Testis (tissue), 3 donors: ENCODE data around the gene KIF26B. TPM values are rescaled to one million over a fixed set of nuclear protein-coding genes. Genes with fewer than 3 reads are reported as not detected.

Experiments used
- DNase-seq: peaks from one replicate; pipeline ENCODE4 v3.0.0-alpha.2; 2019
- H3K27ac ChIP-seq, 2 donors: fragments of 200-600 bp; sonication (generic); one replicate each; pipeline ENCODE4 v1.5.1; 2019
- H3K27me3 ChIP-seq: fragments of 200-600 bp; sonication (generic); one replicate; pipeline ENCODE4 v1.5.1; 2019
- H3K36me3 ChIP-seq: fragments of 200-600 bp; sonication (generic); one replicate; pipeline ENCODE4 v1.5.1; 2017; ENCODE audit warnings: low read depth; ENCODE audit errors: missing control alignments
- H3K4me1 ChIP-seq: fragments of 200-600 bp; sonication (generic); one replicate; pipeline ENCODE4 v1.5.1; 2019
- H3K4me3 ChIP-seq, 2 donors: fragments of 200-600 bp; sonication (generic); one replicate each; pipeline ENCODE4 v1.5.1; 2017 to 2019
- H3K9me3 ChIP-seq: fragments of 200-600 bp; sonication (generic); one replicate; pipeline ENCODE4 v1.5.1; 2017
- POLR2A ChIP-seq: fragments of 450-650 bp; IDR thresholded peaks from one replicate; pipeline ENCODE4 v1.6.1; 2017; ENCODE audit warnings: antibody characterized with exemption, mild to moderate bottlenecking, moderate library complexity
- WGBS, 2 donors: methylation state at CpG; one replicate each; pipeline ENCODE4 v1.1.5; 2018; 5-methylcytosine and 5-hydroxymethylcytosine counted together
- intact Hi-C: fragments of 100-400 bp; cut with DNase I; formaldehyde crosslinking; loops from one replicate; pipeline ENCODE4 v1.15.1; 2023; ENCODE audit warnings: low total_unique reads
- polyA plus RNA-seq: library from polyadenylated mRNA; stranded (reverse); fragments of 350-450 nt; fragmentation: Illumina TruSeq; extraction: RNeasy Lipid Tissue Mini Kit (QIAGEN cat#74804); gene quantifications from one replicate; pipeline ENCODE4 v1.2.3, GENCODE V29; 2014; ENCODE audit warnings: low read depth, low replicate concordance; ENCODE audit not compliant: insufficient read depth
- total RNA-seq, 2 donors: library from RNA; depleted of rRNA; stranded (reverse); fragments of >200 nt; gene quantifications; one replicate each; pipeline ENCODE4 v1.2.3, GENCODE V29; 2016
- TF ChIP-seq, protein P1 (sequence below), 3 experiments: fragments of 450-650 bp in 2 of 3; fragments of 200-600 bp in 1 of 3; sonication (generic) in 1 of 3; IDR thresholded peaks; one replicate each; pipeline ENCODE4 v1.5.1; 2016 to 2019; ENCODE audit warnings: antibody characterized with exemption in 3 of 3, mild to moderate bottlenecking in 2 of 3, moderate library complexity in 1 of 3

KIF26B gene
- total and polyA plus RNA-seq, 3 donors from 2014 or later = 3.0 to 4.8 (median 3.1) TPM

DNA sequence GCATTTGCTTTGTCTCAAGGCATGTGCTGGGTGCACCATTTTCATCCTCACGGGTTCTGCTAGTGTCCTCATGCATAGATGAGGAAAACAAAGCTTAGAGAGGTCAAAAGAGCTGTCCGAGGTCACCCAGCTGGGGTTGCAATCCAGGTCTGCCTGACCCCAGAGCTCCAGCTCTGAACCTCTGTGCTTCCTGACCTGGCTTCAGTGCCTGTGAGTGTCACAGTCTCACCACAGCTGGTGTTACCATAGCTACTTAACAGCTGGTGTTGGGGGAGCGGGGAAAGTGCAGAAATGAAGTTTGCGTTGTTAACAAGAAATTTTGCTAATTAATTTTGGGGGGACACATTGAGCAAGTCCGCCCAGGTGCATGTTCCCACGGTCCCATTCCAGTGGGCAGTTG lies 328.5 kb downstream of the KIF26B start:
- Histone ChIP-seq H3K27me3 (no peaks in the 10 kb centered on the region), H3K36me3 (no peaks in the 10 kb centered on the region), H3K4me3 (no peak overlapping the region), H3K4me1 (no peaks in the 10 kb centered on the region), H3K27ac (no peak overlapping the region), H3K9me3 (no peaks in the 10 kb centered on the region)
- TF ChIP-seq POLR2A = no peak
- TF ChIP-seq, protein P1, sequence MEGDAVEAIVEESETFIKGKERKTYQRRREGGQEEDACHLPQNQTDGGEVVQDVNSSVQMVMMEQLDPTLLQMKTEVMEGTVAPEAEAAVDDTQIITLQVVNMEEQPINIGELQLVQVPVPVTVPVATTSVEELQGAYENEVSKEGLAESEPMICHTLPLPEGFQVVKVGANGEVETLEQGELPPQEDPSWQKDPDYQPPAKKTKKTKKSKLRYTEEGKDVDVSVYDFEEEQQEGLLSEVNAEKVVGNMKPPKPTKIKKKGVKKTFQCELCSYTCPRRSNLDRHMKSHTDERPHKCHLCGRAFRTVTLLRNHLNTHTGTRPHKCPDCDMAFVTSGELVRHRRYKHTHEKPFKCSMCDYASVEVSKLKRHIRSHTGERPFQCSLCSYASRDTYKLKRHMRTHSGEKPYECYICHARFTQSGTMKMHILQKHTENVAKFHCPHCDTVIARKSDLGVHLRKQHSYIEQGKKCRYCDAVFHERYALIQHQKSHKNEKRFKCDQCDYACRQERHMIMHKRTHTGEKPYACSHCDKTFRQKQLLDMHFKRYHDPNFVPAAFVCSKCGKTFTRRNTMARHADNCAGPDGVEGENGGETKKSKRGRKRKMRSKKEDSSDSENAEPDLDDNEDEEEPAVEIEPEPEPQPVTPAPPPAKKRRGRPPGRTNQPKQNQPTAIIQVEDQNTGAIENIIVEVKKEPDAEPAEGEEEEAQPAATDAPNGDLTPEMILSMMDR (IDR thresholded peaks at IDR 0.05) = no peak
- DNase-seq = no peak
- intact Hi-C loops = no loop called here
- WGBS, 2 donors = 77 to 89% methylated on average over 6 of the region's 6 CpGs

DNA sequence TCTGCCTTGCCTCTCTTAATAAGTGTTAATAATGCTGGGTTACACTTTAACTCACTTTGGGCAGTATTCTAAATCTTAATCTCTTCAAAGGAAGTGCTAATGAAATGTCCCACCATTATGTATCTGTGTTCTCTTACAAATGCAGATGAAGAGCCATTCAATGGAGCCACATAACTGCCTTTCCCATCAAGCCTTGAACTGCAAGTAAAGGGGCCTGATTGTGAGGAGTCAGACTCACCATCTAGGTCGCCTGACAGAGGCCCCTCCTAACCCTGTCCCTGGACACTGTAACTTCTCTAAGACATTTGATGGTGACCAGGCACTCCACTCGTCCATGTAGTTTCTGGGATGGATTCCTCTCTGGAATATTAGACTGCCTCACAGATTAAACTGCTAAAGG lies 329.4 kb downstream of the KIF26B start:
- H3K4me1 ChIP-seq = no peaks in the 10 kb centered on the region
- no peaks in the 10 kb centered on the region for H3K9me3 ChIP-seq
- no peak for DNase-seq
- intact Hi-C loops = no loop called here
- H3K4me3 ChIP-seq = no peak overlapping the region
- TF ChIP-seq POLR2A = no peak
- TF ChIP-seq, protein P1 (IDR thresholded peaks at IDR 0.05) = no peak
- H3K36me3 ChIP-seq = no peaks in the 10 kb centered on the region
- H3K27me3 ChIP-seq = no peaks in the 10 kb centered on the region
- 41 to 67% methylated on average over 2 of the region's 2 CpGs for WGBS, 2 donors
- no peak overlapping the region for H3K27ac ChIP-seq

DNA sequence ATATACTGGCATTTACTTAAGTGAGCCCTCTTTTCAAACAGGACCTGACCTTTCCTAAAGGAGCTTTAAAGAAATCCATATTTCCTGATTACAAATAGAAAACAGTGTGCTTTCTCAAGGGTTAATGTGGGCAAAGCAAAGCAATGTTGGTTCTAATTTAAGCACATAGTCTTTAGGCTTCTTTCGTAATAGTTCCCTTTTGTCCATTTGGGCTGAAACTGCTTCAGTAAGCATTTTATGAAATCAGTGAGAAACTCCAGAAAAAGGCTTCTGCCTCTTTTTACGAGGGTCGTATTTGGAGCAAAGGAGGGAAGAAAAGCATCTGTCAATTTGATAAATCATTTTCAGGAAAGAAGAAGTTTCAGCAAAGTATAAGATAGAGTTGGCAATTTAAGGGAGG lies 331.2 kb downstream of the KIF26B start:
- no peaks in the 10 kb centered on the region for H3K36me3 ChIP-seq
- no peak overlapping the region for H3K4me3 ChIP-seq
- no peak overlapping the region for H3K27ac ChIP-seq
- whole genome bisulfite sequencing, 2 donors = 59 to 70% methylated on average over 3 of the region's 3 CpGs
- no peaks in the 10 kb centered on the region for H3K27me3 ChIP-seq
- TF ChIP-seq, protein P1 (IDR thresholded peaks at IDR 0.05) = no peak
- TF ChIP-seq POLR2A = no peak
- H3K4me1 ChIP-seq = no peaks in the 10 kb centered on the region
- intact Hi-C loops = no loop called here
- no peaks in the 10 kb centered on the region for H3K9me3 ChIP-seq
- no peak for DNase-seq

DNA sequence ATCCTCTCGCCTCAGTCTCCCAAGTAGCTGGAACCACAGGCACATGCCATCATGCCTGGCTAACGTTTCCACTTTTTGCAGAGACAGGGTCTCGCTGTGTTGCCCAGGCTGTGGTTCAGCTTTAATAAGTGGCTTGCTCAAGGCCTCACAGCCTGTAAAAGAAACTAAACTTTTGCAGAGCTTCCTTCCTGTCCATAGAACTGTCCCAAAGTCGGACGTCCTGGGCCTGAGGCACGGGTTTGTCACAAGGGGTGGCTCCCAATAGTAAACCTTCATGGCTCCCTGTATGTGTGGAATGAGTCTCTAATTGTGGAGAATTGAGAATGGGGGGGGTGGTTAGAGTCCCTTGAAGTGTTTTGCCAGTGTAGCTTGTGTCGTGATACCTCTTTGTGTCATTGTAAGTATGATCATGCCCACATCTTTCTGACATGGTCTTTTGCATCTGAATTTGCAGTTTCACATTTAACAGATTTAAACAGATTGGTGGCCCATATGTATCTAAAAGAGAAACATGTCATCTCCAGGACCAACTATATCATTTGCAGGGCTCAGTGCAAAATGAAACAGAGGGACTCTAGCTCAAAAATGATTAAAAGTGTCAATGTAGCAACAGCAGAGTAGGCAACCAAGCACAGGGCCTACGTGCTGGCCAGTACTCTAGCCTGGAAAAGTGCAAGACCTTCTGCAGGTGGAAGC lies 332.1 kb downstream of the KIF26B start:
- WGBS, 2 donors = 83 to 85% methylated on average over 7 to 8 of the region's 8 CpGs
- H3K27ac ChIP-seq = no peak overlapping the region
- no peak for DNase-seq

More for the DNA sequence above, 332.1 kb downstream of the KIF26B start:
- Histone ChIP-seq H3K36me3 (no peaks in the 10 kb centered on the region), H3K9me3 (no peaks in the 10 kb centered on the region), H3K4me3 (no peak overlapping the region), H3K27me3 (no peaks in the 10 kb centered on the region), H3K4me1 (no peaks in the 10 kb centered on the region)
- TF ChIP-seq, protein P1 (IDR thresholded peaks at IDR 0.05) = no peak
- no peak for TF ChIP-seq POLR2A
- intact Hi-C loops = no loop called here
